SK-N-SH (cell line): ENCODE data around the gene ARHGAP10. TPM values are rescaled to one million over a fixed set of nuclear protein-coding genes. Genes with fewer than 3 reads are reported as not detected.

Experiments used
- CTCF ChIA-PET: fragments of 300-600, 350-600 bp; formaldehyde crosslinking; extraction: SDS; loops from one replicate; lab custom pipeline; 2021; lab: Yijun Ruan, JAX
- POLR2A ChIA-PET: fragments of 350-600 bp; sonication (Branson Sonifier 250); formaldehyde crosslinking; extraction: SDS; loops from one replicate; lab custom pipeline; 2020; ENCODE audit warnings: antibody characterized with exemption, inconsistent platforms; lab: Yijun Ruan, JAX
- DNase-seq: peaks from one replicate; pipeline ENCODE4 v3.0.0; 2012
- H2AFZ ChIP-seq: fragments of 200-600 bp; sonication (generic); 2 replicates; pipeline ENCODE4 v1.8.1; 2016; ENCODE audit warnings: antibody characterized with exemption, mild to moderate bottlenecking, low read depth
- H3F3A ChIP-seq: fragments of 200-600 bp; sonication (generic); replicated peaks from 2 replicates; pipeline ENCODE3; 2016; ENCODE audit warnings: antibody characterized with exemption, mild to moderate bottlenecking; ENCODE audit not compliant: insufficient read depth
- H3K27ac ChIP-seq, 2 experiments: fragments of 200-500 bp in 1 of 2; fragments of 200-600 bp in 1 of 2; sonication (Bioruptor generic) in 1 of 2; sonication (generic), shearing (Covaris generic) in 1 of 2; 2 replicates each; pipeline versions ENCODE4 v1.5.1 to v1.6.1; 2014 to 2016; ENCODE audit warnings: low read depth in 2 of 2, inconsistent platforms in 1 of 2, low read length in 1 of 2, mild to moderate bottlenecking in 1 of 2, mixed read lengths in 1 of 2
- H3K27me3 ChIP-seq: fragments of 200-600 bp; sonication (generic), shearing (Covaris generic); 2 replicates; pipeline ENCODE4 v1.6.1; 2016; ENCODE audit warnings: mixed run types; ENCODE audit not compliant: insufficient read depth
- H3K36me3 ChIP-seq, 2 experiments: fragments of 200-500 bp in 1 of 2; fragments of 200-600 bp in 1 of 2; sonication (Bioruptor generic) in 1 of 2; sonication (generic) in 1 of 2; replicated peaks in 1 of 2; 2 replicates each; pipeline versions ENCODE3 to v1.5.1; 2014 to 2016; ENCODE audit warnings: low read length in 1 of 2, mild to moderate bottlenecking in 1 of 2; ENCODE audit not compliant: insufficient read depth in 2 of 2, control insufficient read depth in 1 of 2
- H3K4me1 ChIP-seq, 2 experiments: fragments of 200-500 bp in 1 of 2; fragments of 200-600 bp in 1 of 2; sonication (Bioruptor generic) in 1 of 2; sonication (generic), shearing (Covaris generic) in 1 of 2; 2 replicates each; pipeline versions ENCODE4 v1.5.1 to v1.6.1; 2014 to 2016; ENCODE audit warnings: low read depth in 1 of 2, low read length in 1 of 2, mixed run types in 1 of 2; ENCODE audit not compliant: insufficient read depth in 2 of 2, control insufficient read depth in 1 of 2
- H3K4me2 ChIP-seq: fragments of 200-600 bp; sonication (generic), shearing (Covaris generic); 2 replicates; pipeline ENCODE4 v1.6.1; 2017; ENCODE audit warnings: mixed run types
- H3K4me3 ChIP-seq, 2 experiments: fragments of 200-500 bp in 1 of 2; fragments of 200-600 bp in 1 of 2; sonication (Bioruptor generic) in 1 of 2; sonication (generic), shearing (Covaris generic) in 1 of 2; 2 replicates each; pipeline versions ENCODE4 v1.5.1 to v1.8.1; 2014 to 2016; ENCODE audit warnings: low read depth in 2 of 2, inconsistent platforms in 1 of 2, low read length in 1 of 2, mild to moderate bottlenecking in 1 of 2, mixed read lengths in 1 of 2, moderate library complexity in 1 of 2
- H3K79me2 ChIP-seq: fragments of 200-600 bp; sonication (generic); 2 replicates; pipeline ENCODE4 v1.8.1; 2017; ENCODE audit warnings: mild to moderate bottlenecking; ENCODE audit not compliant: insufficient read depth
- H3K9ac ChIP-seq: fragments of 200-600 bp; sonication (generic); 2 replicates; pipeline ENCODE4 v1.6.1; 2017; ENCODE audit warnings: mixed run types
- H3K9me2 ChIP-seq: fragments of 200-600 bp; sonication (generic); 2 replicates; pipeline ENCODE4 v1.6.1; 2017; ENCODE audit warnings: mixed run types
- H3K9me3 ChIP-seq: fragments of 200-600 bp; sonication (generic); 2 replicates; pipeline ENCODE4 v1.6.1; 2017; ENCODE audit warnings: mixed run types, mild to moderate bottlenecking, moderate library complexity
- H4K20me1 ChIP-seq: fragments of 200-600 bp; sonication (generic); 2 replicates; pipeline ENCODE4 v1.6.1; 2017; ENCODE audit warnings: mild to moderate bottlenecking, mixed run types; ENCODE audit not compliant: insufficient read depth
- FOSL2 ChIP-seq: IDR thresholded peaks from 2 replicates; pipeline ENCODE4 v1.4.0; 2012; ENCODE audit warnings: low read depth, mild to moderate bottlenecking, moderate library complexity, borderline replicate concordance
- FOXJ3 ChIP-seq: sonication (generic); formaldehyde crosslinking; IDR thresholded peaks from 2 replicates; pipeline ENCODE4 v1.5.1; 2020; ENCODE audit warnings: mild to moderate bottlenecking, missing genetic modification reagents
- GABPA ChIP-seq: IDR thresholded peaks from 2 replicates; pipeline ENCODE4 v1.4.0; 2012; ENCODE audit warnings: low read depth, mild to moderate bottlenecking
- GATA2 ChIP-seq: sonication (generic); formaldehyde crosslinking; IDR thresholded peaks from 2 replicates; pipeline ENCODE4 v1.5.0; 2020; ENCODE audit warnings: mild to moderate bottlenecking, missing genetic modification reagents
- JUND ChIP-seq: IDR thresholded peaks from 2 replicates; pipeline ENCODE4 v1.4.0; 2012
- MEF2A ChIP-seq: IDR thresholded peaks from 2 replicates; pipeline ENCODE4 v1.4.0; 2012; ENCODE audit warnings: low read depth, borderline replicate concordance
- MXI1 ChIP-seq: IDR thresholded peaks from 2 replicates; pipeline ENCODE4 v1.6.1; 2012; ENCODE audit warnings: mild to moderate bottlenecking, low read depth, low read length, improper control_type of control experiment
- NRF1 ChIP-seq: IDR thresholded peaks from 2 replicates; pipeline ENCODE4 v1.6.1; 2012; ENCODE audit warnings: low read depth, mild to moderate bottlenecking, low read length
- RAD21 ChIP-seq: IDR thresholded peaks from 2 replicates; pipeline ENCODE4 v1.6.1; 2012; ENCODE audit warnings: mild to moderate bottlenecking, low read length
- RXRA ChIP-seq: IDR thresholded peaks from 2 replicates; pipeline ENCODE4 v1.4.0; 2012; ENCODE audit warnings: low read depth, mild to moderate bottlenecking, borderline replicate concordance
- SIN3A ChIP-seq: IDR thresholded peaks from 2 replicates; pipeline ENCODE4 v1.6.1; 2012; ENCODE audit warnings: low read depth, mild to moderate bottlenecking, low read length, moderate library complexity, borderline replicate concordance
- TAF1 ChIP-seq: IDR thresholded peaks from 2 replicates; pipeline ENCODE4 v1.6.1; 2012; ENCODE audit warnings: low read depth, mild to moderate bottlenecking, low read length, moderate library complexity, borderline replicate concordance
- TEAD4 ChIP-seq: IDR thresholded peaks from 2 replicates; pipeline ENCODE4 v1.4.0; 2012; ENCODE audit warnings: mild to moderate bottlenecking, borderline replicate concordance; ENCODE audit not compliant: insufficient read depth
- WGBS: methylation state at CpG from one replicate; pipeline ENCODE4 v1.1.6; 2017; ENCODE audit warnings: low lambda C conversion rate; 5-methylcytosine and 5-hydroxymethylcytosine counted together
- polyA plus RNA-seq, 3 experiments: library from polyadenylated mRNA; depleted of rRNA; stranded (reverse); fragments of >200 nt; gene quantifications; 2 replicates each; pipeline ENCODE4 v1.2.3, GENCODE V29; 2012
- TF ChIP-seq, protein P1 (sequence below): IDR thresholded peaks from 2 replicates; pipeline ENCODE4 v1.4.0; 2012; ENCODE audit warnings: low read depth
- TF ChIP-seq, protein P2 (sequence below): fragments of 150-350 bp; IDR thresholded peaks from 2 replicates; pipeline ENCODE4 v1.6.1; 2017; ENCODE audit warnings: antibody characterized with exemption, low read length, low read depth, borderline replicate concordance
- TF ChIP-seq, protein P3 (sequence below): fragments of 200-600 bp; sonication (generic); IDR thresholded peaks from 2 replicates; pipeline ENCODE4 v1.6.1; 2017; ENCODE audit warnings: antibody characterized with exemption, mild to moderate bottlenecking, moderate library complexity
- TF ChIP-seq, protein P4 (sequence below): IDR thresholded peaks from 2 replicates; pipeline ENCODE4 v1.4.0; 2012; ENCODE audit warnings: low read depth, borderline replicate concordance
- TF ChIP-seq, protein P5 (sequence below): IDR thresholded peaks from 2 replicates; pipeline ENCODE4 v1.4.0; 2012; ENCODE audit warnings: low read depth, borderline replicate concordance
- TF ChIP-seq, protein P6 (sequence below): IDR thresholded peaks from 2 replicates; pipeline ENCODE4 v1.6.1; 2012; ENCODE audit warnings: mild to moderate bottlenecking, low read depth, low read length, moderate library complexity

ARHGAP10 gene
- polyA plus RNA-seq, 1 of the 3 experiments (the other 2 are of a cell fraction) = 15.1 TPM

DNA sequence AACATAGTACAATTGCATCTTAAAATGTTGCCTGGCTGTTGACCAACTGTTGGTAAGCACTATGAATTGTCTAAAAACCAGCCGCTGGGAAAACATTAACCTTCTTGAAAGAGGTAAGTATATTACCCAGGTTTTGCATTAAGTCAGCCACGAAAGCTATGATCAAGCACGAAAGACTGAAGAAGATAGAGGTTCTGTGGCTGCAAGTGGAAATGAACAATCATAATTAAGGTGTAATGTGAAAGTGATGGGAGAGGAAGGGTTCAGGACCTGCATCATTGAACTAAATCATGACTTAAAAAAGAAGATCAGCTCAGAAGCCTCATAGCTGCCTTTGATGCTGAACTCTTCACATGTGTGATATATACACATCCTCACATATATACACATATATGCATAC is 369.3 kb downstream of the ARHGAP10 start:
- Histone ChIP-seq H3K36me3 (no peaks in the 10 kb centered on the region), H4K20me1 (no peaks in the 10 kb centered on the region), H3K79me2 (no peaks in the 10 kb centered on the region), H2AFZ (no peak overlapping the region), H3K27ac (no peak overlapping the region), H3K4me2 (no peak overlapping the region), H3K4me1 (no peaks in the 10 kb centered on the region), H3K27me3 (no peaks in the 10 kb centered on the region), H3F3A (no peaks in the 10 kb centered on the region), H3K9me3 (no peaks in the 10 kb centered on the region), H3K9ac (no peak overlapping the region), H3K4me3 (no peak overlapping the region), H3K9me2 (no peaks in the 10 kb centered on the region)
- TF ChIP-seq, protein P1, sequence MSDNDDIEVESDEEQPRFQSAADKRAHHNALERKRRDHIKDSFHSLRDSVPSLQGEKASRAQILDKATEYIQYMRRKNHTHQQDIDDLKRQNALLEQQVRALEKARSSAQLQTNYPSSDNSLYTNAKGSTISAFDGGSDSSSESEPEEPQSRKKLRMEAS = no peak
- TF ChIP-seq GATA2 (CRISPR knock-in tag) (no peak), TAF1 (no peak), SIN3A (no peak), FOSL2 (no peak), NRF1 (no peak), MXI1 (no peak), RXRA (no peak), GABPA (no peak), RAD21 (no peak), FOXJ3 (CRISPR knock-in tag) (no peak), JUND (no peak), MEF2A (no peak), TEAD4 (no peak)
- TF ChIP-seq, protein P2, sequence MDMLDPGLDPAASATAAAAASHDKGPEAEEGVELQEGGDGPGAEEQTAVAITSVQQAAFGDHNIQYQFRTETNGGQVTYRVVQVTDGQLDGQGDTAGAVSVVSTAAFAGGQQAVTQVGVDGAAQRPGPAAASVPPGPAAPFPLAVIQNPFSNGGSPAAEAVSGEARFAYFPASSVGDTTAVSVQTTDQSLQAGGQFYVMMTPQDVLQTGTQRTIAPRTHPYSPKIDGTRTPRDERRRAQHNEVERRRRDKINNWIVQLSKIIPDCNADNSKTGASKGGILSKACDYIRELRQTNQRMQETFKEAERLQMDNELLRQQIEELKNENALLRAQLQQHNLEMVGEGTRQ = no peak
- TF ChIP-seq, protein P3, sequence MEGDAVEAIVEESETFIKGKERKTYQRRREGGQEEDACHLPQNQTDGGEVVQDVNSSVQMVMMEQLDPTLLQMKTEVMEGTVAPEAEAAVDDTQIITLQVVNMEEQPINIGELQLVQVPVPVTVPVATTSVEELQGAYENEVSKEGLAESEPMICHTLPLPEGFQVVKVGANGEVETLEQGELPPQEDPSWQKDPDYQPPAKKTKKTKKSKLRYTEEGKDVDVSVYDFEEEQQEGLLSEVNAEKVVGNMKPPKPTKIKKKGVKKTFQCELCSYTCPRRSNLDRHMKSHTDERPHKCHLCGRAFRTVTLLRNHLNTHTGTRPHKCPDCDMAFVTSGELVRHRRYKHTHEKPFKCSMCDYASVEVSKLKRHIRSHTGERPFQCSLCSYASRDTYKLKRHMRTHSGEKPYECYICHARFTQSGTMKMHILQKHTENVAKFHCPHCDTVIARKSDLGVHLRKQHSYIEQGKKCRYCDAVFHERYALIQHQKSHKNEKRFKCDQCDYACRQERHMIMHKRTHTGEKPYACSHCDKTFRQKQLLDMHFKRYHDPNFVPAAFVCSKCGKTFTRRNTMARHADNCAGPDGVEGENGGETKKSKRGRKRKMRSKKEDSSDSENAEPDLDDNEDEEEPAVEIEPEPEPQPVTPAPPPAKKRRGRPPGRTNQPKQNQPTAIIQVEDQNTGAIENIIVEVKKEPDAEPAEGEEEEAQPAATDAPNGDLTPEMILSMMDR = no peak
- TF ChIP-seq, protein P4, sequence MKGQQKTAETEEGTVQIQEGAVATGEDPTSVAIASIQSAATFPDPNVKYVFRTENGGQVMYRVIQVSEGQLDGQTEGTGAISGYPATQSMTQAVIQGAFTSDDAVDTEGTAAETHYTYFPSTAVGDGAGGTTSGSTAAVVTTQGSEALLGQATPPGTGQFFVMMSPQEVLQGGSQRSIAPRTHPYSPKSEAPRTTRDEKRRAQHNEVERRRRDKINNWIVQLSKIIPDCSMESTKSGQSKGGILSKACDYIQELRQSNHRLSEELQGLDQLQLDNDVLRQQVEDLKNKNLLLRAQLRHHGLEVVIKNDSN = no peak
- TF ChIP-seq, protein P5, sequence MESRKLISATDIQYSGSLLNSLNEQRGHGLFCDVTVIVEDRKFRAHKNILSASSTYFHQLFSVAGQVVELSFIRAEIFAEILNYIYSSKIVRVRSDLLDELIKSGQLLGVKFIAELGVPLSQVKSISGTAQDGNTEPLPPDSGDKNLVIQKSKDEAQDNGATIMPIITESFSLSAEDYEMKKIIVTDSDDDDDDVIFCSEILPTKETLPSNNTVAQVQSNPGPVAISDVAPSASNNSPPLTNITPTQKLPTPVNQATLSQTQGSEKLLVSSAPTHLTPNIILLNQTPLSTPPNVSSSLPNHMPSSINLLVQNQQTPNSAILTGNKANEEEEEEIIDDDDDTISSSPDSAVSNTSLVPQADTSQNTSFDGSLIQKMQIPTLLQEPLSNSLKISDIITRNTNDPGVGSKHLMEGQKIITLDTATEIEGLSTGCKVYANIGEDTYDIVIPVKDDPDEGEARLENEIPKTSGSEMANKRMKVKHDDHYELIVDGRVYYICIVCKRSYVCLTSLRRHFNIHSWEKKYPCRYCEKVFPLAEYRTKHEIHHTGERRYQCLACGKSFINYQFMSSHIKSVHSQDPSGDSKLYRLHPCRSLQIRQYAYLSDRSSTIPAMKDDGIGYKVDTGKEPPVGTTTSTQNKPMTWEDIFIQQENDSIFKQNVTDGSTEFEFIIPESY = no peak
- TF ChIP-seq, protein P6, sequence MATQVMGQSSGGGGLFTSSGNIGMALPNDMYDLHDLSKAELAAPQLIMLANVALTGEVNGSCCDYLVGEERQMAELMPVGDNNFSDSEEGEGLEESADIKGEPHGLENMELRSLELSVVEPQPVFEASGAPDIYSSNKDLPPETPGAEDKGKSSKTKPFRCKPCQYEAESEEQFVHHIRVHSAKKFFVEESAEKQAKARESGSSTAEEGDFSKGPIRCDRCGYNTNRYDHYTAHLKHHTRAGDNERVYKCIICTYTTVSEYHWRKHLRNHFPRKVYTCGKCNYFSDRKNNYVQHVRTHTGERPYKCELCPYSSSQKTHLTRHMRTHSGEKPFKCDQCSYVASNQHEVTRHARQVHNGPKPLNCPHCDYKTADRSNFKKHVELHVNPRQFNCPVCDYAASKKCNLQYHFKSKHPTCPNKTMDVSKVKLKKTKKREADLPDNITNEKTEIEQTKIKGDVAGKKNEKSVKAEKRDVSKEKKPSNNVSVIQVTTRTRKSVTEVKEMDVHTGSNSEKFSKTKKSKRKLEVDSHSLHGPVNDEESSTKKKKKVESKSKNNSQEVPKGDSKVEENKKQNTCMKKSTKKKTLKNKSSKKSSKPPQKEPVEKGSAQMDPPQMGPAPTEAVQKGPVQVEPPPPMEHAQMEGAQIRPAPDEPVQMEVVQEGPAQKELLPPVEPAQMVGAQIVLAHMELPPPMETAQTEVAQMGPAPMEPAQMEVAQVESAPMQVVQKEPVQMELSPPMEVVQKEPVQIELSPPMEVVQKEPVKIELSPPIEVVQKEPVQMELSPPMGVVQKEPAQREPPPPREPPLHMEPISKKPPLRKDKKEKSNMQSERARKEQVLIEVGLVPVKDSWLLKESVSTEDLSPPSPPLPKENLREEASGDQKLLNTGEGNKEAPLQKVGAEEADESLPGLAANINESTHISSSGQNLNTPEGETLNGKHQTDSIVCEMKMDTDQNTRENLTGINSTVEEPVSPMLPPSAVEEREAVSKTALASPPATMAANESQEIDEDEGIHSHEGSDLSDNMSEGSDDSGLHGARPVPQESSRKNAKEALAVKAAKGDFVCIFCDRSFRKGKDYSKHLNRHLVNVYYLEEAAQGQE = no peak
- 64% methylated on average over 3 of the region's 3 CpGs for WGBS
- ChIA-PET CTCF (interaction anchor here (0.8 kb wide), 1 partner anchor 9 kb away, joined by 3 read pairs; no protein-coding TSS in a partner anchor), POLR2A (no interaction called here)
- DNase-seq = no peak
